ENCODE results near the gene DISC1. TPM values are rescaled to one million over a fixed set of nuclear protein-coding genes. Genes with fewer than 3 reads are reported as not detected.

Gene DISC1
- total and polyA plus RNA-seq, 2 of the 13 experiments (the other 11 are each of a cell fraction or from before 2014, with no cell fraction given) = 4.2 to 4.6 TPM

GRCh38 chr1:231990388-231990787 lies 363.8 kb downstream of the DISC1 start (continued):
- TF ChIP-seq ZNF253 (CRISPR knock-in tag; IDR thresholded peaks at IDR 0.05; ENCODE audit: borderline replicate concordance) (no peak), ZSCAN25 (CRISPR knock-in tag; IDR thresholded peaks at IDR 0.05) (no peak), SRF (IDR thresholded peaks at IDR 0.05; ENCODE audit: low read depth, low read length) (no peak), ARHGAP35 (CRISPR knock-in tag; IDR thresholded peaks at IDR 0.05; ENCODE audit: borderline replicate concordance) (no peak), NBN (conservative IDR thresholded peaks at IDR 0.05) (no peak)

GRCh38 chr1:231991231-231991630 lies 364.6 kb downstream of the DISC1 start:
- no peak overlapping the region for H3K4me2 ChIP-seq (ENCODE audit: low read depth, low read length)
- POLR2A ChIA-PET = no interaction called here
- TF ChIP-seq SCMH1 (CRISPR knock-in tag; IDR thresholded peaks at IDR 0.05; ENCODE audit: borderline replicate concordance) = no peak
- TF ChIP-seq ZKSCAN5 (CRISPR knock-in tag; IDR thresholded peaks at IDR 0.05) = no peak
- TF ChIP-seq ZNF629 (CRISPR knock-in tag; conservative IDR thresholded peaks at IDR 0.05) = no peak
- TF ChIP-seq PRMT3 (CRISPR knock-in tag; IDR thresholded peaks at IDR 0.05; ENCODE audit: borderline replicate concordance, low read depth) = no peak
- TF ChIP-seq MEIS1 (CRISPR knock-in tag; IDR thresholded peaks at IDR 0.05; ENCODE audit: borderline replicate concordance) = no peak
- TF ChIP-seq ZNF740 (CRISPR knock-in tag; IDR thresholded peaks at IDR 0.05) = no peak
- no peak for TF ChIP-seq CCAR2 (optimal IDR thresholded peaks at IDR 0.05; ENCODE audit: low read depth, low read length)
- no peak for TF ChIP-seq ISX (CRISPR knock-in tag; conservative IDR thresholded peaks at IDR 0.05)
- no peak for TF ChIP-seq ZNF296 (CRISPR knock-in tag; conservative IDR thresholded peaks at IDR 0.05)
- no peak for TF ChIP-seq HOXA7 (CRISPR knock-in tag; IDR thresholded peaks at IDR 0.05)
- no peak for TF ChIP-seq MAX (IDR thresholded peaks at IDR 0.05)
- TF ChIP-seq POLR2AphosphoS2 (IDR thresholded peaks at IDR 0.05; ENCODE audit: low read depth, low read length) = no peak
- no peak for TF ChIP-seq TSC22D2 (CRISPR knock-in tag; IDR thresholded peaks at IDR 0.05; ENCODE audit: borderline replicate concordance)
- no peak for TF ChIP-seq ZNF280D (CRISPR knock-in tag; IDR thresholded peaks at IDR 0.05)
- TF ChIP-seq CAMTA2 (CRISPR knock-in tag; IDR thresholded peaks at IDR 0.05; ENCODE audit: borderline replicate concordance) = no peak
- TF ChIP-seq ZNF761 (CRISPR knock-in tag; conservative IDR thresholded peaks at IDR 0.05) = no peak
- no peak for TF ChIP-seq ZNF678 (CRISPR knock-in tag; IDR thresholded peaks at IDR 0.05)

More at GRCh38 chr1:231991231-231991630, 364.6 kb downstream of the DISC1 start:
- Histone ChIP-seq H4K20me1 (ENCODE audit: insufficient read depth, low read length) (no peaks in the 10 kb centered on the region), H3K36me3 (replicated peaks in 1 of 2; ENCODE audit: control insufficient read depth in 1 of 2, insufficient read depth in 2 of 2, low read length in 2 of 2) (no peaks in the 10 kb centered on the region), H3K9me3 (ENCODE audit: low read length) (no peaks in the 10 kb centered on the region), H3K27ac (ENCODE audit: extremely low read length, insufficient read depth, low read length) (no peak overlapping the region), H2AFZ (ENCODE audit: low read length) (no peak overlapping the region), H3K79me2 (ENCODE audit: insufficient read depth, low read length) (no peaks in the 10 kb centered on the region), H3K9ac (ENCODE audit: insufficient read depth, low read depth, low read length) (no peak overlapping the region), H3K27me3 (ENCODE audit: control insufficient read depth in 1 of 2, insufficient read depth in 2 of 2, low read length in 2 of 2) (no peaks in the 10 kb centered on the region), H3K4me3 (replicated peaks in 1 of 3; ENCODE audit: insufficient read depth in 1 of 3, low read depth in 2 of 3, low read length in 3 of 3) (no peak overlapping the region), H3K4me1 (ENCODE audit: insufficient read depth, low read length) (no peaks in the 10 kb centered on the region)
- FAIRE-seq (no peak), ATAC-seq (no peak), DNase-seq (ENCODE audit: low spot score) (no peak)
- in situ Hi-C loops (cut with HindIII; ENCODE audit: extremely low pct_ligation_motif_present, low pct_unique_long_range_greater_than_20kb) (no loop called here), intact Hi-C loops (cut with micrococcal nuclease; ENCODE audit: unreplicated experiment) (no loop called here)
- 86% methylated on average over 8 of the region's 8 CpGs for WGBS (ENCODE audit: low lambda C conversion rate)
- no TSS peak for BruUV-seq (replicated peaks)
- CTCF ChIA-PET (ENCODE audit: low intra/inter-chr PET ratio, low total read pairs) = no interaction called here
